Left lung (tissue), 14 donors: ENCODE results near the gene CHERP. TPM values are rescaled to one million over a fixed set of nuclear protein-coding genes. Genes with fewer than 3 reads are reported as not detected.

Source experiments
- ATAC-seq: fragments of 200-7000 bp; cut with Tn5 transposase; one replicate; pipeline ENCODE4 v1.9.1; 2020; ENCODE audit warnings: moderate library complexity
- DNase-seq, 4 donors: peaks; one replicate each; pipeline ENCODE4 v3.0.0-alpha.2; 2013 to 2020
- H3K27ac ChIP-seq, 2 donors: fragments of 200-600 bp; sonication (generic) in 1 of 2; one replicate each; pipeline versions ENCODE4 v1.5.0 to v1.8.0; 2020 to 2021
- H3K27me3 ChIP-seq, 2 donors: fragments of 200-600 bp; sonication (generic) in 1 of 2; one replicate each; pipeline versions ENCODE4 v1.5.0 to v1.8.0; 2020 to 2021
- H3K36me3 ChIP-seq, 2 donors: fragments of 200-600 bp; sonication (generic) in 1 of 2; one replicate each; pipeline versions ENCODE4 v1.5.0 to v1.8.0; 2020 to 2021
- H3K4me1 ChIP-seq, 2 donors: fragments of 200-600 bp; one replicate each; pipeline ENCODE4 v1.8.0; 2021
- H3K4me3 ChIP-seq, 2 donors: fragments of 200-600 bp; sonication (generic) in 1 of 2; one replicate each; pipeline versions ENCODE4 v1.5.0 to v1.8.0; 2020 to 2021; ENCODE audit warnings: mild to moderate bottlenecking in 1 of 2
- H3K9me3 ChIP-seq, 2 donors: fragments of 200-600 bp; sonication (generic) in 1 of 2; one replicate each; pipeline versions ENCODE4 v1.5.0 to v1.8.0; 2020 to 2021
- intact Hi-C, 2 donors: fragments of 100-400 bp; cut with DNase I; formaldehyde crosslinking; loops; one replicate each; pipeline versions ENCODE4 v1.11.2 to v1.14.2; 2022
- long read RNA-seq, 12 donors: library from polyadenylated mRNA in 2 of 12; unstranded in 2 of 12; transcript quantifications; one replicate each; pipeline ENCODE4 v2.0.0 and lab custom pipeline, GENCODE V29; 2019 to 2026
- polyA plus RNA-seq, 6 donors: library from polyadenylated mRNA; unstranded; fragments of 120-200 nt; gene quantifications; one replicate each; pipeline ENCODE4 v1.2.1, GENCODE V29; 2013; ENCODE audit not compliant: insufficient read length in 6 of 6
- total RNA-seq, 2 donors: library from RNA; stranded (reverse); fragmentation: NEBNext Ultra II Directional; extraction: Animal tissue kit (Norgen Biotek cat#: 25700); gene quantifications; one replicate each; pipeline ENCODE4 v1.2.1, GENCODE V29; 2021
- TF ChIP-seq, protein P1 (sequence below), 2 donors: fragments of 200-600 bp; sonication (generic) in 1 of 2; IDR thresholded peaks; one replicate each; pipeline versions ENCODE4 v1.5.0 to v1.8.0; 2021; ENCODE audit warnings: antibody characterized with exemption in 2 of 2
- donor health status: DM: no; HTN: yes; CAD: no.
- donor health status: DM: no; HTN: no; CAD: no.

Gene CHERP, protein sequence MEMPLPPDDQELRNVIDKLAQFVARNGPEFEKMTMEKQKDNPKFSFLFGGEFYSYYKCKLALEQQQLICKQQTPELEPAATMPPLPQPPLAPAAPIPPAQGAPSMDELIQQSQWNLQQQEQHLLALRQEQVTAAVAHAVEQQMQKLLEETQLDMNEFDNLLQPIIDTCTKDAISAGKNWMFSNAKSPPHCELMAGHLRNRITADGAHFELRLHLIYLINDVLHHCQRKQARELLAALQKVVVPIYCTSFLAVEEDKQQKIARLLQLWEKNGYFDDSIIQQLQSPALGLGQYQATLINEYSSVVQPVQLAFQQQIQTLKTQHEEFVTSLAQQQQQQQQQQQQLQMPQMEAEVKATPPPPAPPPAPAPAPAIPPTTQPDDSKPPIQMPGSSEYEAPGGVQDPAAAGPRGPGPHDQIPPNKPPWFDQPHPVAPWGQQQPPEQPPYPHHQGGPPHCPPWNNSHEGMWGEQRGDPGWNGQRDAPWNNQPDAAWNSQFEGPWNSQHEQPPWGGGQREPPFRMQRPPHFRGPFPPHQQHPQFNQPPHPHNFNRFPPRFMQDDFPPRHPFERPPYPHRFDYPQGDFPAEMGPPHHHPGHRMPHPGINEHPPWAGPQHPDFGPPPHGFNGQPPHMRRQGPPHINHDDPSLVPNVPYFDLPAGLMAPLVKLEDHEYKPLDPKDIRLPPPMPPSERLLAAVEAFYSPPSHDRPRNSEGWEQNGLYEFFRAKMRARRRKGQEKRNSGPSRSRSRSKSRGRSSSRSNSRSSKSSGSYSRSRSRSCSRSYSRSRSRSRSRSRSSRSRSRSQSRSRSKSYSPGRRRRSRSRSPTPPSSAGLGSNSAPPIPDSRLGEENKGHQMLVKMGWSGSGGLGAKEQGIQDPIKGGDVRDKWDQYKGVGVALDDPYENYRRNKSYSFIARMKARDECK
- 10 to 100 TPM; 28.1 to 38.0 TPM for total RNA-seq
- 10 to 100 TPM; 36.1 to 52.3 (median 43.9) TPM for polyA plus RNA-seq
- long read RNA-seq, donor 1, partial matches to known transcripts = 29 of 30 reads
- long read RNA-seq, donor 1, other reads (novel, unspliced or antisense) = 0 of 30 reads
- long read RNA-seq, donor 2, partial matches to known transcripts = 15 of 16 reads
- long read RNA-seq, donor 2, other reads (novel, unspliced or antisense) = 0 of 16 reads
- long read RNA-seq, donor 3, partial matches to known transcripts = 7 of 7 reads
- long read RNA-seq, donor 3, other reads (novel, unspliced or antisense) = 0 of 7 reads
- long read RNA-seq, donor 4, partial matches to known transcripts = 2 of 2 reads
- long read RNA-seq, donor 4, other reads (novel, unspliced or antisense) = 0 of 2 reads
- long read RNA-seq, donor 5, partial matches to known transcripts = 11 of 12 reads
- long read RNA-seq, donor 5, other reads (novel, unspliced or antisense) = 0 of 12 reads
- long read RNA-seq, donor 6, full-length matches to known transcripts = 1 of 6 reads
- long read RNA-seq, donor 6, partial matches to known transcripts = 5 of 6 reads
- long read RNA-seq, donor 6, other reads (novel, unspliced or antisense) = 0 of 6 reads
- long read RNA-seq, donor 7, full-length matches to known transcripts = 1 of 1 reads
- long read RNA-seq, donor 7, partial matches to known transcripts = 0 of 1 reads
- long read RNA-seq, donor 7, other reads (novel, unspliced or antisense) = 0 of 1 reads
- long read RNA-seq, donor 8, full-length matches to known transcripts = 3 of 13 reads
- long read RNA-seq, donor 8, partial matches to known transcripts = 10 of 13 reads
- long read RNA-seq, donor 8, other reads (novel, unspliced or antisense) = 0 of 13 reads
- long read RNA-seq, donor 9 = 0 reads
- long read RNA-seq, donor 10 = 0 reads
- long read RNA-seq, donor 11 = 0 reads
- long read RNA-seq, donor 12, full-length matches to known transcripts = 1 of 9 reads
- long read RNA-seq, donor 12, partial matches to known transcripts = 8 of 9 reads
- long read RNA-seq, donor 12, other reads (novel, unspliced or antisense) = 0 of 9 reads

DNA sequence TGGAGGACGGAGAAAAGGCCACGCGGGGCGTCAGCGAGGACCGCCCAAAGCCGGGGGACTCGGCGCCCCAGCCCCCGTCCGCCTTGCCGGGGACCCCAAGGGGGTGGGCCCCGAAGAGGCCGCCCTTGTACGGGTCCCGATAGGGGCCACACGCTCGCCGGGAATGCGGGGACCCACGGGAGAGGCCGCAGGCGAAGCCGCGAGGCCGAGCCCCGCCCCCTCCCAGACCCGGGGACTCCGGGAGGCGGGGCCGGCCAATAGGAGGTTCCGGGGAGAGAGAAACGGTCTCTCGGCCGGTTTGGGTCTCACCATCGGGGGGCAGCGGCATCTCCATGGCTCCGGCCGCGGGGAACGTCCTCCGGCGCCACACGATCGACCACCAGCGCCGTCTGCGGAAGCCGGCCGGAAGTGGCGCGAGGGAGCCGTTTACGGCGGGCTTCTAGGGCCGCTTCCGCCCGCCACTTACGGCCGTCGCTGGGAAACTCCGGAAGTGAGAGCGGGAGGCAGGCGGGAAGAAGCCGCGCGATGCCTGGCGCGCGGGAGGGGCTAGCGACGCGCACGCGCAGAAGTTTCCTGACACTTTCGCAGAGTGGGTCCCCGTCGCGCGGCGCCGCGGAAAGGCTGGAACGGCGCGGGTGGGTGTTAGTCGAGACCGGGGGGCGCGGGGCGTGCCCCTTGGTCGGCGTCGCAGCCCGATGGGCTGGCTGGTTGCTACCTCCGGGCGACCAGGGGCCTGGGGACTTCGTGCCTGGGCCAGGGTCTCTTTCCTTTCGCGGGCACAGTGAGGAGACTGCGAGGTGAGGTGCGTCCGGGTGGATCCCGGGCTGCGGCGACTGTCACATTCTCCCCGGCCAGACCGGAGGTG is at the start of gene CHERP:
Gene CHERP, minus strand, starts transcription at position 393 of the 865 bp plus-strand sequence. Its CDS starts 59 bp downstream, at position 334.
- TF ChIP-seq, protein P1, sequence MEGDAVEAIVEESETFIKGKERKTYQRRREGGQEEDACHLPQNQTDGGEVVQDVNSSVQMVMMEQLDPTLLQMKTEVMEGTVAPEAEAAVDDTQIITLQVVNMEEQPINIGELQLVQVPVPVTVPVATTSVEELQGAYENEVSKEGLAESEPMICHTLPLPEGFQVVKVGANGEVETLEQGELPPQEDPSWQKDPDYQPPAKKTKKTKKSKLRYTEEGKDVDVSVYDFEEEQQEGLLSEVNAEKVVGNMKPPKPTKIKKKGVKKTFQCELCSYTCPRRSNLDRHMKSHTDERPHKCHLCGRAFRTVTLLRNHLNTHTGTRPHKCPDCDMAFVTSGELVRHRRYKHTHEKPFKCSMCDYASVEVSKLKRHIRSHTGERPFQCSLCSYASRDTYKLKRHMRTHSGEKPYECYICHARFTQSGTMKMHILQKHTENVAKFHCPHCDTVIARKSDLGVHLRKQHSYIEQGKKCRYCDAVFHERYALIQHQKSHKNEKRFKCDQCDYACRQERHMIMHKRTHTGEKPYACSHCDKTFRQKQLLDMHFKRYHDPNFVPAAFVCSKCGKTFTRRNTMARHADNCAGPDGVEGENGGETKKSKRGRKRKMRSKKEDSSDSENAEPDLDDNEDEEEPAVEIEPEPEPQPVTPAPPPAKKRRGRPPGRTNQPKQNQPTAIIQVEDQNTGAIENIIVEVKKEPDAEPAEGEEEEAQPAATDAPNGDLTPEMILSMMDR (IDR thresholded peaks at IDR 0.05) = peak in 1 of 2 donors; percentile 7
- intact Hi-C loops = no loop called here
- peak within 1 kb of the TSS; percentile 73 to 92 for H3K27ac ChIP-seq
- H3K36me3 ChIP-seq = peaks cover 0 to 31% of the 10 kb centered on the region in 2 donors
- H3K4me3 ChIP-seq = peak within 1 kb of the TSS; percentile 93 to 97
- H3K9me3 ChIP-seq = no peaks in the 10 kb centered on the region
- no peaks in the 10 kb centered on the region for H3K27me3 ChIP-seq
- H3K4me1 ChIP-seq = peaks cover 13 to 53% of the 10 kb centered on the region in 2 donors
- ATAC-seq (peak; percentile 98), DNase-seq (peak; percentile 94 to 98 (median 96))

DNA sequence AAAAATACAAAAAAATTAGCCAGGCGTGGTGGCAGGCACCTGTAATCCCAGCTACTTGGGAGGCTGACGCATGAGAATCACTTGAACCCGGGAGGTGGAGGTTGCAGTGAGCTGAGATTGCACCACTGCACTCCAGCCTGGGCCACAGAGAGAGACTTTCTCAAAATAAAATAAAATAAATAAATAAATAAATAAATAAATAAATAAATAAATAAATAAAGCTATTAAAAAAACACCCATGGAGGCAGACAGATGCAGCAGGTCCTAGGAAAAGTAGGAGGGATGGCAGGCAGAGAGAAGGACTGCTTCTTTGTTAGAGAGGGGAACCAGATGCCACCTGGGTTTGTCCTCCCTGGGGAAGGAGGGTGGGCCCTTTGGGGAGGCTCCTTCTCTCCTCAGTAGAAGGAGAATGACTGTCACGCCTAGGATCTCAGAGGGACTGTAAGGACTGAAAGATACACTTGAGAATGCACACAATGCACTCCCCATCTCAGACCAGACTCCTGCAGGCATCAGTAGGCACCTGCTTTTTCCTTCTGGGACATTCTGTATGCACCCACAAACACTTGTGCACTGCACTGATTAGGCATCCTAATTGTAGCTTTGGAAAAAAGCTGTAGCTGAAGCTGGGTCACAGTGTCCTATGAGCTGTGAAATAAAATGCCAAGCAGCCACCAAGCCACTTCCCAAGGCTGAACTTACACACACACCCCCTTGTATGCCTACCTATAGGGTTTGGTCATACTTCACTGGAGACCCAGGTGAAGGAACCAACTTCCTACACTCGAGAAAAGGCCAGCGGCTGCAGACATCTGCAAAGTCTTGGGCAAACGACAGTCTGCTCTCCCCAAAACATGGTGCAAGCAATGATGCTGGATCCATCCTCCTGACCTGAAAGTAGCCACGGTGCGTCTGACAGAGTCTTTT is 48.9 kb upstream of the CHERP start:
- DNase-seq (no peak), ATAC-seq (no peak)
- peaks cover 20 to 80% of the 10 kb centered on the region in 2 donors for H3K4me1 ChIP-seq
- TF ChIP-seq, protein P1 (IDR thresholded peaks at IDR 0.05) = no peak
- H3K4me3 ChIP-seq = no peak overlapping the region
- no peaks in the 10 kb centered on the region for H3K27me3 ChIP-seq
- intact Hi-C loops = no loop called here
- H3K9me3 ChIP-seq = no peaks in the 10 kb centered on the region
- H3K36me3 ChIP-seq = no peaks in the 10 kb centered on the region
- no peak overlapping the region for H3K27ac ChIP-seq

DNA sequence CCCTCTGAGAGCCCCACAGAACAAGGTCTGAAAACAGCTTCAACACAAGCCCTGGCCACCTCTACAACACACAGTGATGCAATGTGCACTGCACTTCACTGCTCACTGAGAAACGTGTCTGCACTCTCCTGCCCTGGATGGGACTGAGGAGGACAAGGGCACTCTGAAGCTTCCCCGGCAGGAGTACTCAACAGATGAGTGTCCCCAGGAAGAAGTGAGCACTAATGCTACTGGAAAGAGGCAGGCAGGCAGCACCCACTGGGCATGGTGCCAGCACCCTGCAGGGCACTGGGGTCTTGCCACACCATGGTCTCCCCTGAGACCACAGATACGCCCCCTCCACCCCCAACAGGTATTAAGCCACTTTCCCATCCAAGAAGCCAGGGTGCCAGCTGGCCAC is 47.7 kb upstream of the CHERP start:
- peak; percentile 40 for ATAC-seq
- H3K27me3 ChIP-seq = no peaks in the 10 kb centered on the region
- no peak overlapping the region for H3K27ac ChIP-seq

More for the DNA sequence above, 47.7 kb upstream of the CHERP start:
- intact Hi-C loops = no loop called here
- Histone ChIP-seq H3K9me3 (no peaks in the 10 kb centered on the region), H3K36me3 (no peaks in the 10 kb centered on the region), H3K4me3 (no peak overlapping the region), H3K4me1 (peaks cover 26 to 85% of the 10 kb centered on the region in 2 donors)
- TF ChIP-seq, protein P1 (IDR thresholded peaks at IDR 0.05) = no peak
- DNase-seq = peak in 1 of 4 donors; percentile 61
